NCI-H446 treated with DMSO at 0.1 percent for 48 hours (cell line): ENCODE results near the gene ABCA3.

Source experiments
- DNase-seq: peaks from one replicate; lab custom pipeline; 2025; lab: John Stamatoyannopoulos, UW

Gene ABCA3

GRCh38 chr16:2235234-2235651 is 105.3 kb downstream of the ABCA3 start:
- no peak for DNase-seq

GRCh38 chr16:2234813-2235170 is 105.7 kb downstream of the ABCA3 start:
- DNase-seq = no peak

GRCh38 chr16:2233872-2234812 is 106.4 kb downstream of the ABCA3 start:
- DNase-seq = no peak

GRCh38 chr16:2233046-2233775 is 107.3 kb downstream of the ABCA3 start:
- no peak for DNase-seq

- DNase-seq = no peak
Measured at GRCh38 chr16:2232094-2232990, 108.2 kb downstream of the ABCA3 start.

GRCh38 chr16:2231016-2231931 is 109.3 kb downstream of the ABCA3 start:
- no peak for DNase-seq

GRCh38 chr16:2230376-2230775 is 110.2 kb downstream of the ABCA3 start:
- DNase-seq = no peak

- DNase-seq = no peak
Measured at GRCh38 chr16:2229632-2230250, 110.8 kb downstream of the ABCA3 start.

GRCh38 chr16:2229091-2229490 is 111.4 kb downstream of the ABCA3 start:
- no peak for DNase-seq

GRCh38 chr16:2228161-2228824 is 112.2 kb downstream of the ABCA3 start:
- no peak for DNase-seq

- DNase-seq = no peak
Measured at GRCh38 chr16:2226918-2227317, 113.6 kb downstream of the ABCA3 start.

GRCh38 chr16:2226245-2226793 is 114.2 kb downstream of the ABCA3 start:
- DNase-seq = no peak
